HFFc6 (cell line): ENCODE results near the gene FLNC. TPM values are rescaled to one million over a fixed set of nuclear protein-coding genes. Genes with fewer than 3 reads are reported as not detected.

Experiments used
- DNase-seq: peaks from one replicate; pipeline ENCODE4 v3.0.0-alpha.2; 2018
- H3K27ac Mint-ChIP-seq: 2 replicates; pipeline ENCODE4 v1.8.0; 2020; ENCODE audit warnings: mild to moderate bottlenecking, mixed read lengths
- H3K27me3 Mint-ChIP-seq: 2 replicates; pipeline ENCODE4 v1.8.0; 2021; ENCODE audit warnings: mild to moderate bottlenecking, moderate library complexity, mixed read lengths; ENCODE audit not compliant: insufficient read depth
- H3K36me3 Mint-ChIP-seq: 2 replicates; pipeline ENCODE4 v1.8.0; 2021; ENCODE audit warnings: low read depth, mixed read lengths
- H3K4me1 Mint-ChIP-seq: 2 replicates; pipeline ENCODE4 v1.8.0; 2020; ENCODE audit warnings: low read depth, mixed read lengths
- H3K4me3 Mint-ChIP-seq: 2 replicates; pipeline ENCODE4 v1.8.0; 2020; ENCODE audit warnings: mild to moderate bottlenecking, moderate library complexity, mixed read lengths
- H3K9me3 Mint-ChIP-seq: 2 replicates; pipeline ENCODE4 v1.8.0; 2020; ENCODE audit warnings: mild to moderate bottlenecking, mixed read lengths
- total RNA-seq, 6 experiments: library from RNA; stranded (reverse); fragmentation: NEBNext Ultra II Directional; extraction: Animal tissue kit (Norgen Biotek cat#: 25700); gene quantifications; 2 replicates in 1 of 6; 3 replicates in 5 of 6; pipeline ENCODE4 v1.2.3, GENCODE V29; 2021
- TF ChIP-seq, protein P1 (sequence below): fragments of 200-600 bp; sonication (generic); IDR thresholded peaks from 2 replicates; pipeline ENCODE4 v1.5.0; 2021; ENCODE audit warnings: antibody characterized with exemption, mild to moderate bottlenecking

Gene FLNC
- total RNA-seq, 6 experiments from 2014 or later, result 492 to 540 (median 512) TPM

- H3K9me3 Mint-ChIP-seq, result no peaks in the 10 kb centered on the region
- H3K27ac Mint-ChIP-seq, result no peak overlapping the region
- TF ChIP-seq, protein P1, sequence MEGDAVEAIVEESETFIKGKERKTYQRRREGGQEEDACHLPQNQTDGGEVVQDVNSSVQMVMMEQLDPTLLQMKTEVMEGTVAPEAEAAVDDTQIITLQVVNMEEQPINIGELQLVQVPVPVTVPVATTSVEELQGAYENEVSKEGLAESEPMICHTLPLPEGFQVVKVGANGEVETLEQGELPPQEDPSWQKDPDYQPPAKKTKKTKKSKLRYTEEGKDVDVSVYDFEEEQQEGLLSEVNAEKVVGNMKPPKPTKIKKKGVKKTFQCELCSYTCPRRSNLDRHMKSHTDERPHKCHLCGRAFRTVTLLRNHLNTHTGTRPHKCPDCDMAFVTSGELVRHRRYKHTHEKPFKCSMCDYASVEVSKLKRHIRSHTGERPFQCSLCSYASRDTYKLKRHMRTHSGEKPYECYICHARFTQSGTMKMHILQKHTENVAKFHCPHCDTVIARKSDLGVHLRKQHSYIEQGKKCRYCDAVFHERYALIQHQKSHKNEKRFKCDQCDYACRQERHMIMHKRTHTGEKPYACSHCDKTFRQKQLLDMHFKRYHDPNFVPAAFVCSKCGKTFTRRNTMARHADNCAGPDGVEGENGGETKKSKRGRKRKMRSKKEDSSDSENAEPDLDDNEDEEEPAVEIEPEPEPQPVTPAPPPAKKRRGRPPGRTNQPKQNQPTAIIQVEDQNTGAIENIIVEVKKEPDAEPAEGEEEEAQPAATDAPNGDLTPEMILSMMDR, result no peak
- no peaks in the 10 kb centered on the region for H3K36me3 Mint-ChIP-seq
- no peaks in the 10 kb centered on the region for H3K4me1 Mint-ChIP-seq
- peaks cover 16% of the 10 kb centered on the region; the same call in 1 of the 2 replicates for H3K27me3 Mint-ChIP-seq
- no peak for DNase-seq
- no peak overlapping the region for H3K4me3 Mint-ChIP-seq
Observed at GRCh38 chr7:128880791-128881457, 50.7 kb downstream of the FLNC start.

- H3K9me3 Mint-ChIP-seq, result no peaks in the 10 kb centered on the region
- H3K27ac Mint-ChIP-seq, result no peak overlapping the region
- no peaks in the 10 kb centered on the region for H3K36me3 Mint-ChIP-seq
- peaks cover 11% of the 10 kb centered on the region; the same call in 1 of the 2 replicates for H3K27me3 Mint-ChIP-seq
- H3K4me1 Mint-ChIP-seq, result no peaks in the 10 kb centered on the region
- no peak overlapping the region for H3K4me3 Mint-ChIP-seq
- DNase-seq, result no peak
- TF ChIP-seq, protein P1, result no peak
Observed at GRCh38 chr7:128881458-128882125, 51.4 kb downstream of the FLNC start.

- Mint-ChIP-seq H3K36me3 (no peaks in the 10 kb centered on the region), H3K27me3 (peaks cover 9% of the 10 kb centered on the region; the same call in 1 of the 2 replicates), H3K4me3 (no peak overlapping the region), H3K27ac (no peak overlapping the region), H3K4me1 (no peaks in the 10 kb centered on the region), H3K9me3 (no peaks in the 10 kb centered on the region)
- DNase-seq, result no peak
- TF ChIP-seq, protein P1, result no peak
Observed at GRCh38 chr7:128882134-128882533, 51.9 kb downstream of the FLNC start.

- TF ChIP-seq, protein P1, result peak; percentile 99
- no peaks in the 10 kb centered on the region for H3K4me1 Mint-ChIP-seq
- H3K27ac Mint-ChIP-seq, result no peak overlapping the region
- no peak overlapping the region for H3K4me3 Mint-ChIP-seq
- H3K27me3 Mint-ChIP-seq, result peaks cover 9% of the 10 kb centered on the region; the same call in 1 of the 2 replicates
- no peaks in the 10 kb centered on the region for H3K36me3 Mint-ChIP-seq
- H3K9me3 Mint-ChIP-seq, result no peaks in the 10 kb centered on the region
- DNase-seq, result peak; percentile 58
Observed at GRCh38 chr7:128883622-128884448, 53.6 kb downstream of the FLNC start.

GRCh38 chr7:128884561-128885369 lies 54.6 kb downstream of the FLNC start:
- H3K27ac Mint-ChIP-seq, result no peak overlapping the region
- H3K9me3 Mint-ChIP-seq, result no peaks in the 10 kb centered on the region
- no peak for DNase-seq
- no peaks in the 10 kb centered on the region for H3K36me3 Mint-ChIP-seq
- peaks cover 9% of the 10 kb centered on the region; the same call in 1 of the 2 replicates for H3K27me3 Mint-ChIP-seq
- H3K4me1 Mint-ChIP-seq, result no peaks in the 10 kb centered on the region
- H3K4me3 Mint-ChIP-seq, result no peak overlapping the region
- TF ChIP-seq, protein P1, result no peak
